ENCODE measurements around the gene PRR19. TPM values are rescaled to one million over a fixed set of nuclear protein-coding genes. Genes with fewer than 3 reads are reported as not detected.

Gene PRR19
- total and polyA plus RNA-seq, 4 donors, result 0.27 to 0.43 (median 0.42) TPM; not detected in 1

GRCh38 chr19:42275103-42275502, 26.8 kb upstream of the PRR19 start:
- Histone ChIP-seq H3K9ac (ENCODE audit: low read depth in 1 of 2, low read length in 2 of 2) (no peak overlapping the region), H3K27me3 (ENCODE audit: control insufficient read depth in 4 of 4, insufficient read depth in 4 of 4, low read length in 3 of 4) (no peaks in the 10 kb centered on the region), H3K4me1 (ENCODE audit: control insufficient read depth in 4 of 4, insufficient read depth in 4 of 4, low read length in 3 of 4) (peaks cover 24 to 65% (median 41%) of the 10 kb centered on the region in 4 donors), H3K4me3 (ENCODE audit: low read depth in 1 of 3, low read length in 3 of 3) (no peak overlapping the region), H3K36me3 (ENCODE audit: control insufficient read depth in 4 of 4, insufficient read depth in 3 of 4, low read depth in 1 of 4, low read length in 3 of 4) (peaks cover 5 to 21% (median 12%) of the 10 kb centered on the region in 4 donors), H3K27ac (ENCODE audit: low read depth in 1 of 2, low read length in 2 of 2) (no peak overlapping the region), H3K9me3 (ENCODE audit: control insufficient read depth in 4 of 4, low read length in 3 of 4) (no peaks in the 10 kb centered on the region)
- peak; percentile 29 for DNase-seq (ENCODE audit: low spot score)
- 72% methylated on average over 7 of the region's 7 CpGs for WGBS
- no peak for TF ChIP-seq REST (IDR thresholded peaks at IDR 0.05)
- TF ChIP-seq SP1 (IDR thresholded peaks at IDR 0.05), result no peak
- no peak for TF ChIP-seq EGR1 (IDR thresholded peaks at IDR 0.05; ENCODE audit: low read depth in 2 of 2)
- TF ChIP-seq MAX (IDR thresholded peaks at IDR 0.05), result no peak
- no peak for TF ChIP-seq ZBTB33 (IDR thresholded peaks at IDR 0.05)
- TF ChIP-seq RAD21 (IDR thresholded peaks at IDR 0.05), result no peak
- no peak for TF ChIP-seq JUND (IDR thresholded peaks at IDR 0.05)
- no peak for TF ChIP-seq HNF4G (IDR thresholded peaks at IDR 0.05)
- TF ChIP-seq RXRA (IDR thresholded peaks at IDR 0.05), result no peak
- no peak for TF ChIP-seq CTCF (IDR thresholded peaks at IDR 0.05; ENCODE audit: low read depth, low read length, missing input control)
- TF ChIP-seq FOXA1 (IDR thresholded peaks at IDR 0.05), result no peak

GRCh38 chr19:42275517-42275916, 26.4 kb upstream of the PRR19 start:
- 92% methylated on average over 3 of the region's 3 CpGs for WGBS
- Histone ChIP-seq H3K27me3 (ENCODE audit: control insufficient read depth in 4 of 4, insufficient read depth in 4 of 4, low read length in 3 of 4) (no peaks in the 10 kb centered on the region), H3K4me3 (ENCODE audit: low read depth in 1 of 3, low read length in 3 of 3) (no peak overlapping the region), H3K9me3 (ENCODE audit: control insufficient read depth in 4 of 4, low read length in 3 of 4) (no peaks in the 10 kb centered on the region), H3K9ac (ENCODE audit: low read depth in 1 of 2, low read length in 2 of 2) (no peak overlapping the region), H3K27ac (ENCODE audit: low read depth in 1 of 2, low read length in 2 of 2) (no peak overlapping the region), H3K4me1 (ENCODE audit: control insufficient read depth in 4 of 4, insufficient read depth in 4 of 4, low read length in 3 of 4) (peaks cover 25 to 64% (median 42%) of the 10 kb centered on the region in 4 donors), H3K36me3 (ENCODE audit: control insufficient read depth in 4 of 4, insufficient read depth in 3 of 4, low read depth in 1 of 4, low read length in 3 of 4) (peaks cover 5 to 21% (median 12%) of the 10 kb centered on the region in 4 donors)
- TF ChIP-seq FOXA1 (IDR thresholded peaks at IDR 0.05) (no peak), RXRA (IDR thresholded peaks at IDR 0.05) (no peak), CTCF (IDR thresholded peaks at IDR 0.05; ENCODE audit: low read depth, low read length, missing input control) (no peak), FOXA2 (IDR thresholded peaks at IDR 0.05) (no peak), YY1 (IDR thresholded peaks at IDR 0.05) (no peak), GABPA (IDR thresholded peaks at IDR 0.05 in 1 of 2, conservative IDR thresholded peaks at IDR 0.05 in 1 of 2) (no peak), JUND (IDR thresholded peaks at IDR 0.05) (no peak), HNF4G (IDR thresholded peaks at IDR 0.05) (no peak), HNF4A (conservative IDR thresholded peaks at IDR 0.05) (no peak), RAD21 (IDR thresholded peaks at IDR 0.05) (no peak), TAF1 (conservative IDR thresholded peaks at IDR 0.05) (no peak), EGR1 (IDR thresholded peaks at IDR 0.05; ENCODE audit: low read depth in 2 of 2) (no peak), SP1 (IDR thresholded peaks at IDR 0.05) (no peak)
- no peak for DNase-seq (ENCODE audit: low spot score)
